IPS-NIHi7 (cell line): ENCODE data around the gene STOM.
"Not testable (repeated sequence)": the region's sequence is repeated elsewhere in the genome, so short reads cannot be mapped to it uniquely, and the experiment has no call there.

ENCODE experiments used
- DNase-seq: peaks from one replicate; pipeline ENCODE4 v3.0.0; 2012; ENCODE audit warnings: mixed read lengths; ENCODE audit errors: extremely low spot score

The STOM gene

GRCh38 chr9:121301881-121302286 is 68.2 kb downstream of the STOM start:
- DNase-seq: no peak

- no peak for DNase-seq
These were observed 69.5 kb downstream of the STOM start for GRCh38 chr9:121300283-121301119.

GRCh38 chr9:121299467-121300282 is 70.4 kb downstream of the STOM start:
- peak; percentile 63 for DNase-seq

- DNase-seq: peak; percentile 65
These were observed 71.2 kb downstream of the STOM start for GRCh38 chr9:121298689-121299466.

GRCh38 chr9:121298016-121298538 is 72.0 kb downstream of the STOM start:
- no peak for DNase-seq

GRCh38 chr9:121297389-121297788 is 72.7 kb downstream of the STOM start:
- DNase-seq: no peak

GRCh38 chr9:121296213-121297127 is 73.6 kb downstream of the STOM start:
- DNase-seq: no peak

- DNase-seq: no peak
These were observed 74.3 kb downstream of the STOM start for GRCh38 chr9:121295662-121296191.

- no peak for DNase-seq
These were observed 75.0 kb downstream of the STOM start for GRCh38 chr9:121294866-121295661.

GRCh38 chr9:121294151-121294743 is 75.8 kb downstream of the STOM start:
- no peak for DNase-seq

- DNase-seq: no peak
These were observed 77.2 kb downstream of the STOM start for GRCh38 chr9:121292801-121293241.

GRCh38 chr9:121292051-121292450 is 78.0 kb downstream of the STOM start:
- no peak for DNase-seq

GRCh38 chr9:121291536-121291935 is 78.5 kb downstream of the STOM start:
- DNase-seq: not testable (repeated sequence)

- no peak for DNase-seq
These were observed 80.2 kb downstream of the STOM start for GRCh38 chr9:121289772-121290370.

- DNase-seq: peak; percentile 69
These were observed 80.9 kb downstream of the STOM start for GRCh38 chr9:121289026-121289771.
